CD4-positive, alpha-beta T cell (primary cell): ENCODE measurements around the gene HRG. TPM values are rescaled to one million over a fixed set of nuclear protein-coding genes. Genes with fewer than 3 reads are reported as not detected.
A peak's percentile ranks its signal among the peaks of the same experiment; 100 is the strongest.

Experiments used
- ATAC-seq: fragments of 200-7000 bp; cut with Tn5 transposase; one replicate; pipeline ENCODE4 v1.10.0; 2022; ENCODE audit warnings: mild to moderate bottlenecking; ENCODE audit not compliant: poor library complexity
- CTCF ChIA-PET: fragments of 350-600 bp; sonication (Branson Sonifier 250); formaldehyde crosslinking; loops from one replicate; lab custom pipeline; 2021; ENCODE audit warnings: antibody characterized with exemption, inconsistent platforms; lab: Charles Lee
- POLR2A ChIA-PET: fragments of 350-600 bp; sonication (Branson Sonifier 250); formaldehyde crosslinking; loops from one replicate; lab custom pipeline; 2021; ENCODE audit warnings: antibody characterized with exemption, inconsistent platforms; lab: Charles Lee
- DNase-seq, 14 experiments: peaks; one replicate each; pipeline ENCODE4 v3.0.0-alpha.2; 2013 to 2020; ENCODE audit warnings: mixed read lengths in 2 of 14
- H3K27ac ChIP-seq, 2 donors: one replicate each; pipeline versions ENCODE4 v1.5.1 to v1.7.0; 2013; ENCODE audit warnings: low read length in 2 of 2, low read depth in 1 of 2, mild to moderate bottlenecking in 1 of 2
- H3K27me3 ChIP-seq, 2 experiments: 1 replicate in 1 of 2; 2 replicates in 1 of 2; pipeline versions ENCODE4 v1.6.1 to v1.7.0; 2013; ENCODE audit warnings: low read length in 2 of 2, control low read depth in 1 of 2, mild to moderate bottlenecking in 1 of 2, moderate library complexity in 1 of 2; ENCODE audit not compliant: insufficient read depth in 2 of 2, control insufficient read depth in 1 of 2
- H3K36me3 ChIP-seq: one replicate; pipeline ENCODE4 v1.6.1; 2013; ENCODE audit warnings: low read length, control low read depth; ENCODE audit not compliant: insufficient read depth
- H3K4me1 ChIP-seq: one replicate; pipeline ENCODE4 v1.6.1; 2013; ENCODE audit warnings: low read length, control low read depth; ENCODE audit not compliant: insufficient read depth
- H3K4me3 ChIP-seq: one replicate; pipeline ENCODE4 v1.5.1; 2013; ENCODE audit warnings: mild to moderate bottlenecking, low read length, moderate library complexity
- H3K9me3 ChIP-seq, 2 experiments: 1 replicate in 1 of 2; 2 replicates in 1 of 2; pipeline versions ENCODE4 v1.6.1 to v1.7.0; 2013; ENCODE audit warnings: low read length in 2 of 2, mild to moderate bottlenecking in 2 of 2, control low read depth in 1 of 2, moderate library complexity in 1 of 2; ENCODE audit not compliant: control insufficient read depth in 1 of 2, insufficient read depth in 1 of 2
- H3K27ac Mint-ChIP-seq: one replicate; pipeline ENCODE4 v1.8.0; 2020; ENCODE audit warnings: mixed read lengths
- H3K27me3 Mint-ChIP-seq: one replicate; pipeline ENCODE4 v1.8.0; 2021; ENCODE audit warnings: mixed read lengths
- H3K36me3 Mint-ChIP-seq: one replicate; pipeline ENCODE4 v1.8.0; 2021; ENCODE audit warnings: low read depth, mixed read lengths
- H3K4me1 Mint-ChIP-seq: one replicate; pipeline ENCODE4 v1.8.0; 2021; ENCODE audit warnings: low read depth, mixed read lengths
- H3K4me3 Mint-ChIP-seq: one replicate; pipeline ENCODE4 v1.8.0; 2020; ENCODE audit warnings: mild to moderate bottlenecking, mixed read lengths
- H3K9me3 Mint-ChIP-seq: one replicate; pipeline ENCODE4 v1.8.0; 2020; ENCODE audit warnings: mixed read lengths
- CTCF ChIP-seq: fragments of 200-600 bp; IDR thresholded peaks from one replicate; pipeline ENCODE4 v1.8.0; 2022; ENCODE audit warnings: antibody characterized with exemption, mild to moderate bottlenecking
- intact Hi-C, 2 experiments: fragments of 100-400 bp; cut with DNase I in 1 of 2; cut with micrococcal nuclease in 1 of 2; formaldehyde crosslinking; loops; one replicate each; pipeline versions ENCODE4 v1.15.1 to v1.9.0; 2023 to 2025; cut with DNase I, micrococcal nuclease
- total RNA-seq, 174 experiments: library from RNA in 2 of 174; stranded (reverse) in 2 of 174; gene quantifications; one replicate each; pipeline ENCODE4 v1.2.3 and lab custom pipeline; 2021 to 2026

The HRG gene
- total RNA-seq, 2 experiments from 2014 or later, result not detected

- DNase-seq (peak in 1 of 14 experiments; percentile 9), ATAC-seq (no peak)
- Histone ChIP-seq H3K4me3 (no peak overlapping the region), H3K36me3 (no peaks in the 10 kb centered on the region), H3K9me3 (no peaks in the 10 kb centered on the region), H3K27me3 (no peaks in the 10 kb centered on the region), H3K4me1 (no peaks in the 10 kb centered on the region), H3K27ac (no peak overlapping the region)
- ChIA-PET CTCF (interaction anchor here (0.6 to 2.4 kb wide), 5 partner anchors 11 to 893 kb away, joined by 3 to 6 read pairs (median 3); no protein-coding TSS in a partner anchor), POLR2A (no interaction called here)
- H3K36me3 Mint-ChIP-seq, result no peaks in the 10 kb centered on the region
- H3K9me3 Mint-ChIP-seq, result no peaks in the 10 kb centered on the region
- no peaks in the 10 kb centered on the region for H3K27me3 Mint-ChIP-seq
- intact Hi-C loops, result loop anchor here in 1 of 2 experiments (5.0 kb wide), 1 partner anchor 100 kb away; no protein-coding TSS in a partner anchor
- no peak overlapping the region for H3K27ac Mint-ChIP-seq
- no peaks in the 10 kb centered on the region for H3K4me1 Mint-ChIP-seq
- no peak for TF ChIP-seq CTCF
- H3K4me3 Mint-ChIP-seq, result no peak overlapping the region
Measured at GRCh38 chr3:186722457-186722856, 56.6 kb downstream of the HRG start.

- Mint-ChIP-seq H3K27me3 (peaks cover 5% of the 10 kb centered on the region), H3K4me1 (no peaks in the 10 kb centered on the region), H3K9me3 (no peaks in the 10 kb centered on the region), H3K4me3 (no peak overlapping the region), H3K36me3 (no peaks in the 10 kb centered on the region), H3K27ac (no peak overlapping the region)
- H3K27me3 ChIP-seq, result no peaks in the 10 kb centered on the region
- CTCF ChIA-PET, result no interaction called here
- POLR2A ChIA-PET, result no interaction called here
- intact Hi-C loops, result loop anchor here in 1 of 2 experiments (5.0 kb wide), 1 partner anchor 97 kb away; no protein-coding TSS in a partner anchor
- no peaks in the 10 kb centered on the region for H3K9me3 ChIP-seq
- no peak for TF ChIP-seq CTCF
- H3K36me3 ChIP-seq, result no peaks in the 10 kb centered on the region
- H3K27ac ChIP-seq, result no peak overlapping the region
- H3K4me1 ChIP-seq, result no peaks in the 10 kb centered on the region
- H3K4me3 ChIP-seq, result no peak overlapping the region
- DNase-seq (no peak), ATAC-seq (no peak)
Measured at GRCh38 chr3:186724911-186725310, 59.1 kb downstream of the HRG start.

Other genes starting within 250 kb of the HRG start
- gene CRYGS, start 121.6 kb upstream of the HRG start, total RNA-seq, result 1 to 10 TPM; 1.9 to 2.3 TPM
- 1 to 10 TPM; 7.6 to 8.1 TPM for gene TBCCD1, start 98.7 kb upstream of the HRG start, total RNA-seq
- gene DNAJB11, start 95.3 kb upstream of the HRG start, total RNA-seq, result 10 to 100 TPM; 69.3 to 70.3 TPM
- gene AHSG, start 53.0 kb upstream of the HRG start, total RNA-seq, result not detected
- gene FETUB, start 25.6 kb upstream of the HRG start, total RNA-seq, result not detected
- gene KNG1, start 51.3 kb downstream of the HRG start, total RNA-seq, result not detected
- 1,000 to 10,000 TPM; 1,039 to 1,046 TPM for gene EIF4A2, start 117.6 kb downstream of the HRG start, total RNA-seq
- gene RFC4, start 140.5 kb downstream of the HRG start, total RNA-seq, result 10 to 100 TPM in 1 of 2 experiments, 1 to 10 TPM in 1; 8.6 to 12.6 TPM
- gene ADIPOQ, start 176.7 kb downstream of the HRG start, total RNA-seq, result not detected